Liver (tissue), 9 donors: ENCODE data around the gene MARK2. TPM values are rescaled to one million over a fixed set of nuclear protein-coding genes. Genes with fewer than 3 reads are reported as not detected.

ENCODE experiments used
- DNase-seq: peaks from one replicate; pipeline ENCODE4 v3.0.0-alpha.2; 2017; ENCODE audit warnings: low spot score
- H3K27ac ChIP-seq, 2 donors: one replicate each; pipeline ENCODE4 v1.7.0; 2013; ENCODE audit warnings: inconsistent platforms in 2 of 2, low read length in 2 of 2, control low read depth in 1 of 2, low read depth in 1 of 2, mild to moderate bottlenecking in 1 of 2
- H3K27me3 ChIP-seq, 4 donors: one replicate each; pipeline versions ENCODE4 v1.6.1 to v1.7.0; 2013; ENCODE audit warnings: low read length in 3 of 4, inconsistent platforms in 1 of 4, mild to moderate bottlenecking in 1 of 4, moderate library complexity in 1 of 4; ENCODE audit not compliant: control insufficient read depth in 4 of 4, insufficient read depth in 4 of 4
- H3K36me3 ChIP-seq, 4 donors: one replicate each; pipeline versions ENCODE4 v1.6.1 to v1.7.0; 2013; ENCODE audit warnings: low read length in 3 of 4, mild to moderate bottlenecking in 3 of 4, low read depth in 1 of 4, moderate library complexity in 1 of 4; ENCODE audit not compliant: control insufficient read depth in 4 of 4, insufficient read depth in 3 of 4
- H3K4me1 ChIP-seq, 4 donors: one replicate each; pipeline versions ENCODE4 v1.6.1 to v1.7.0; 2013; ENCODE audit warnings: low read length in 3 of 4, mild to moderate bottlenecking in 3 of 4, moderate library complexity in 1 of 4; ENCODE audit not compliant: control insufficient read depth in 4 of 4, insufficient read depth in 4 of 4
- H3K4me3 ChIP-seq, 3 donors: one replicate each; pipeline versions ENCODE4 v1.6.1 to v1.7.0; 2013; ENCODE audit warnings: low read length in 3 of 3, control low read depth in 1 of 3, low read depth in 1 of 3, mild to moderate bottlenecking in 1 of 3
- H3K9ac ChIP-seq, 2 donors: one replicate each; pipeline ENCODE4 v1.7.0; 2013; ENCODE audit warnings: low read length in 2 of 2, mild to moderate bottlenecking in 2 of 2, moderate library complexity in 2 of 2, control low read depth in 1 of 2, low read depth in 1 of 2
- H3K9me3 ChIP-seq, 4 donors: one replicate each; pipeline versions ENCODE4 v1.6.1 to v1.7.0; 2013; ENCODE audit warnings: low read length in 3 of 4; ENCODE audit not compliant: control insufficient read depth in 4 of 4
- CTCF ChIP-seq: fragments of 150-350 bp; IDR thresholded peaks from 2 replicates; pipeline ENCODE4 v1.5.1; 2017; ENCODE audit warnings: improper control_type of control experiment, low read depth, low read length; ENCODE audit not compliant: missing input control
- EGR1 ChIP-seq, 2 donors: IDR thresholded peaks; 2 replicates each; pipeline ENCODE4 v1.6.1; 2016 to 2018; ENCODE audit warnings: antibody characterized with exemption in 2 of 2, low read depth in 2 of 2
- FOXA1 ChIP-seq: IDR thresholded peaks from 2 replicates; pipeline ENCODE4 v1.6.1; 2016; ENCODE audit warnings: antibody characterized with exemption
- FOXA2 ChIP-seq: IDR thresholded peaks from 2 replicates; pipeline ENCODE4 v1.6.1; 2016; ENCODE audit warnings: antibody characterized with exemption
- GABPA ChIP-seq, 2 donors: IDR thresholded peaks in 1 of 2; conservative IDR thresholded peaks in 1 of 2; 2 replicates each; pipeline ENCODE4 v1.6.1; 2016; ENCODE audit warnings: antibody characterized with exemption in 2 of 2, mild to moderate bottlenecking in 1 of 2, moderate library complexity in 1 of 2
- HNF4A ChIP-seq, 2 donors: conservative IDR thresholded peaks; 2 replicates each; pipeline ENCODE4 v1.6.1; 2016; ENCODE audit warnings: antibody characterized with exemption in 2 of 2, mild to moderate bottlenecking in 2 of 2
- HNF4G ChIP-seq: IDR thresholded peaks from 2 replicates; pipeline ENCODE4 v1.6.1; 2016; ENCODE audit warnings: antibody characterized with exemption
- JUND ChIP-seq, 2 donors: IDR thresholded peaks; 2 replicates each; pipeline ENCODE4 v1.6.1; 2016; ENCODE audit warnings: antibody characterized with exemption in 2 of 2
- RAD21 ChIP-seq, 2 donors: IDR thresholded peaks; 2 replicates each; pipeline ENCODE4 v1.6.1; 2016; ENCODE audit warnings: antibody characterized with exemption in 2 of 2, mild to moderate bottlenecking in 2 of 2
- REST ChIP-seq: IDR thresholded peaks from 2 replicates; pipeline ENCODE4 v1.6.1; 2016; ENCODE audit warnings: antibody characterized with exemption, mild to moderate bottlenecking
- RXRA ChIP-seq, 2 donors: IDR thresholded peaks; 2 replicates each; pipeline ENCODE4 v1.6.1; 2017 to 2018; ENCODE audit warnings: antibody characterized with exemption in 2 of 2, mild to moderate bottlenecking in 1 of 2
- SP1 ChIP-seq: IDR thresholded peaks from 2 replicates; pipeline ENCODE4 v1.6.1; 2018; ENCODE audit warnings: antibody characterized with exemption, mild to moderate bottlenecking
- ZBTB33 ChIP-seq: IDR thresholded peaks from 2 replicates; pipeline ENCODE4 v1.6.1; 2016; ENCODE audit warnings: antibody characterized with exemption
- WGBS: extraction: QIAGEN DNeasy Blood & Tissue Kit; methylation state at CpG from one replicate; pipeline ENCODE4 v1.1.7; 2013; 5-methylcytosine and 5-hydroxymethylcytosine counted together
- polyA plus RNA-seq, 2 donors: library from polyadenylated mRNA; stranded (reverse) in 1 of 2; unstranded in 1 of 2; fragments of 200-250 nt in 1 of 2; fragments of >200 nt in 1 of 2; fragmentation: Nextera tagmentation in 1 of 2; extraction: Ambion mirVana in 1 of 2; gene quantifications; one replicate each; pipeline versions ENCODE4 v1.2.1 to v1.2.3, GENCODE V29; 2013 to 2015
- total RNA-seq, 2 donors: library from RNA; depleted of rRNA; stranded (reverse); fragments of >200 nt; gene quantifications; one replicate each; pipeline ENCODE4 v1.2.3, GENCODE V29; 2014
- TF ChIP-seq, protein P1 (sequence below): IDR thresholded peaks from 2 replicates; pipeline ENCODE4 v1.6.1; 2016; ENCODE audit warnings: antibody characterized with exemption
- TF ChIP-seq, protein P2 (sequence below): IDR thresholded peaks from 2 replicates; pipeline ENCODE4 v1.6.1; 2016; ENCODE audit warnings: antibody characterized with exemption
- donor health status: healthy.
- donor health status: healthy.
- donor health status: healthy.
- donor health status: healthy.
- donor health status: healthy.

MARK2 gene
- total and polyA plus RNA-seq, 4 donors, result 3.4 to 11.6 (median 8.0) TPM

- TF ChIP-seq FOXA2, result no peak
- no peak for TF ChIP-seq RXRA (IDR thresholded peaks at IDR 0.05)
- TF ChIP-seq SP1, result no peak
- no peak for TF ChIP-seq FOXA1
- TF ChIP-seq, protein P1, sequence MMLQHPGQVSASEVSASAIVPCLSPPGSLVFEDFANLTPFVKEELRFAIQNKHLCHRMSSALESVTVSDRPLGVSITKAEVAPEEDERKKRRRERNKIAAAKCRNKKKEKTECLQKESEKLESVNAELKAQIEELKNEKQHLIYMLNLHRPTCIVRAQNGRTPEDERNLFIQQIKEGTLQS, result no peak
- TF ChIP-seq ZBTB33, result no peak
- no peak for TF ChIP-seq GABPA (IDR thresholded peaks at IDR 0.05 in 1 of 2, conservative IDR thresholded peaks at IDR 0.05 in 1 of 2)
- no peak for TF ChIP-seq REST
- TF ChIP-seq HNF4A (conservative IDR thresholded peaks at IDR 0.05), result no peak
- TF ChIP-seq, protein P2, sequence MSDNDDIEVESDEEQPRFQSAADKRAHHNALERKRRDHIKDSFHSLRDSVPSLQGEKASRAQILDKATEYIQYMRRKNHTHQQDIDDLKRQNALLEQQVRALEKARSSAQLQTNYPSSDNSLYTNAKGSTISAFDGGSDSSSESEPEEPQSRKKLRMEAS, result no peak
- no peaks in the 10 kb centered on the region for H3K4me1 ChIP-seq
These were observed 90.7 kb downstream of the MARK2 start for GRCh38 chr11:63929616-63930015.

GRCh38 chr11:63931045-63931444 is 92.1 kb downstream of the MARK2 start:
- TF ChIP-seq HNF4G (no peak), RAD21 (IDR thresholded peaks at IDR 0.05) (no peak), CTCF (no peak), EGR1 (IDR thresholded peaks at IDR 0.05; ENCODE audit: low read depth in 2 of 2) (no peak), JUND (IDR thresholded peaks at IDR 0.05) (no peak), REST (no peak)
- TF ChIP-seq, protein P2, result no peak
- H3K4me1 ChIP-seq, result no peaks in the 10 kb centered on the region
- H3K9ac ChIP-seq, result no peak overlapping the region
- 79% methylated on average over 6 of the region's 6 CpGs for WGBS
- H3K27ac ChIP-seq, result no peak overlapping the region
- no peaks in the 10 kb centered on the region for H3K9me3 ChIP-seq
- H3K4me3 ChIP-seq, result no peak overlapping the region
- H3K36me3 ChIP-seq, result no peaks in the 10 kb centered on the region
- H3K27me3 ChIP-seq, result no peaks in the 10 kb centered on the region
- DNase-seq, result no peak

More at GRCh38 chr11:63929616-63930015, 90.7 kb downstream of the MARK2 start:
- no peaks in the 10 kb centered on the region for H3K9me3 ChIP-seq
- H3K27me3 ChIP-seq, result no peaks in the 10 kb centered on the region
- DNase-seq, result no peak
- no peak overlapping the region for H3K4me3 ChIP-seq
- WGBS, result 95% methylated on average over 5 of the region's 5 CpGs
- H3K36me3 ChIP-seq, result no peaks in the 10 kb centered on the region
- H3K9ac ChIP-seq, result no peak overlapping the region
- no peak overlapping the region for H3K27ac ChIP-seq
